Activated CD8-positive, alpha-beta memory T cell treated with anti-CD3 and anti-CD28 coated beads, Interleukin-2, amount 50 U/mL, for 1 hour (primary cell): Measurements from ENCODE around the gene MAP3K3.
"Not testable (repeated sequence)": the region's sequence is repeated elsewhere in the genome, so short reads cannot be mapped to it uniquely, and the experiment has no call there.

ENCODE experiments used
- DNase-seq: peaks from one replicate; pipeline ENCODE4 v3.0.0-alpha.2; 2020; ENCODE audit errors: extremely low read depth

Gene MAP3K3

DNA sequence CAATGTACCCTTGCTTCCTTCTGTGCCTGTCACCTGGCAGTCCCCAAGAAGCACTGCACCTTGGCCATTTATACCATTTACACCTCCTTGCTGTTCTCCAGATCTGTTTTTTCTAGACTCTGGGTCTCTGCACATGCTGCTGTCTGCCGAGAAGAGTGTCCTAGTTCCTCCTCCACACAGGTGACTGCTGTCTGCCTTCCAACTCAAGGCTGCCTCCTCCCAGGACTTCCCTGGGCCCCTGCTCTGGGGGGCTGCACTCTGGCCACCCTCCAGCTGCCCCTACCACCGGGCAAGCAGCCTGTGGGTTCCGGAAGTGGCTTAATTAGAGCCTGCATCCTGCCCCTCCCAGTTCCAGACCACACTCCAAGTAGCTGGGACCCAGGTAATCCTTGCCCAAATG lies 83.4 kb downstream of the MAP3K3 start:
- DNase-seq, result no peak

DNA sequence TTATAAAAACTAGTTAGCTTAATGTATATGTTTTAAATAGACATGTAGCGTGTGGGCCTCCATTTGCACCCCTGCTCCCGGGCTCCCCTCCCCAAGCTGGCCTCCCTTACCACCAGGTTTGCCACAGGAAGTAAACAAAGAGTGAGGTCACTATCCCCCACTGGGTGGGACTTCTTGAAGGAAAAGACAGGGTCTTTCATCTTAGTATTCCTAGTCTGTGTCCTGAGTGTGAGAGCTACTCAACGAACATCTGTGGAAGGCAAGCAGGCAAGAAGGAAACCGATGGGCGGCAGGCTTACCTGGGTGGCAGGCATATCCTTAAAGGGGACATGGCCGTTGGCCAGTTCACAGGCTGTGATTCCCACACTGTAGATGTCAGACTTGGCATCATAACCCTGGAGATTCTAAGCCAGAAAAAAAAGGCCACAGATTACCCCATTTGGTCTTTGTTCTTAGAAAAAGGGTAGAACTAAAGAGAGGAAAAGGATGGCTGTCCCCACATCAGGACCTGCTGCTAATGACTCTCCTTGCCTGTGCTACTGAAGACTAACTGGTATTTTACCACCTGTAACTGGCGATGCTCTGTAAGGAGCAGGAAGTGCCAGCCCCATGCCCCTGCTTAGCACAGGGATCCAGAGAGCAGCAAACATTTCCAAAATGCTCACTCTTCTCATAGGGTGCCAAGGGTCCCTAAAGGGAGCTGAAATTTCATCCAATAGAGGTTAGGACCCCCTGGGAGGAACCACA lies 84.3 kb downstream of the MAP3K3 start:
- no peak for DNase-seq

DNA sequence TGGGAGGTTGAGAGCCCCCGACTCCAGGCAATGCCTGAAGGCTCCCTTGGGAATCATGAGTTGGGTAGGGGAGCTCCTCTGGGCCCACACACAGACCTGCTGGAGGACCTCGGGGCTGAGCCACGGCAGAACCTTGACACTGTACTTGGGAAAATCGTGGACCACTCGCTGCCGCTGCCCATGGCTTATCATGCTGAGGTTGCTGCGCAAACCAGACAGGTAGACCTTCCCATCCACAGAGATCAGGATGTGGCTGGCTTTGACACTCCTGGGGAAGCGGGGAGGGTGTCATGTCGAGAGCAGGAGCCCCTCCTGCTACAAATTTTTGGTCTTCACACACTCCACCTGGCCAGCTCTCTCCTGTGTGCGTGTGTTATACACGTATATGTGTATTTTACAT lies 84.9 kb downstream of the MAP3K3 start:
- no peak for DNase-seq

DNA sequence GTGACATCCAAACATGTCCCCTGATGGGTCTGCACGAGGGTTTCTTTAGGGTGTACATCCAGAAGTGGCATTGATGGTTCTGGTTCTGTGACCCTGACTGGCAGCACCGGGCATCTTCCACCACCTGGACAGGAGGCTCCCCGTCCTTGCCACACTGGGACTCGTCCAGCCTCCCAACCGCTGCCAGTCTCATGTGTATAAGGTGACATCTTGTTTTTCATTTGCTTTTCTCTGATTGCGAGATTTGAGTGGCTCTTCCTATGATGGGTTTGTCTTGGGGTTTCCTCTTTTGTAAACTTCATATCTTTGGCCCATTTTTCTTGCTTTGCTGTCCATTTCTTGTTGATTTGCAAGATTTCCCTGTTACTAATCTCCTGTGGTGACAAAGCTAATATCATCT lies 86.9 kb downstream of the MAP3K3 start:
- no peak for DNase-seq

DNA sequence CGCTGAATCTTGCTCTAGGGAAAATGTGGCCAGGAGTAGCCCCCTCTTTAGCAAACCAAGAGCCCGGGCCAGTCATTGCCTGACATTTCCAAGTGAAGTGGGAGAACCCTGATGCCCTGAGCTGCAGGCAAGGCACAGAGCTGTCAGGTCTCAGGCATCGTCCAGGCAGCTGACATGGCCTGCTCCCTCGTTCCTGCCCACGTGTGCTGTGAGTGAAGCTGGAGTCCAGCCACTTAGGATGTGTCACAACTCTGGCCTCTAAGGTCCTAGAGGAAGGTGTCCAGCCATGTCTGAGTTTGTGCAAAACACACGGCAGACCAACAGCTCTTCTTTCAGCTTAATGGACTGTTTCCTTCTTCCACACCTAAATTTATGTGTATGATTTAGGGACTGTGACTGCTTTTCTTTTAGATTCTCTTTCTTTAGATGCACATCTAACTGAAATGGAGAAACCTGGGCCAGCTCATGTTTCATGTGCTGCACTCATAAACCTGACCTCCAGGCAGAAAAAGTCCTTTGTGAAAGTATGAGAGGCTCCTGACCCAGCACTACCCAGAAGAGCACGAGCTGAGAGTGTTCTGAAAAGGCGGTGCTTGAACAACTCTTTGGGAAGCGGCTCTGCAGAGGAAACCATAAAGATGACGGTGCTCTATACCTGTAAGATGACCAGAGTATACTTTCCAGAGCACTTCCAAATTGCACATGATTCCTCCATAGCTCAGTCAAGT lies 92.5 kb downstream of the MAP3K3 start:
- DNase-seq, result no peak

DNA sequence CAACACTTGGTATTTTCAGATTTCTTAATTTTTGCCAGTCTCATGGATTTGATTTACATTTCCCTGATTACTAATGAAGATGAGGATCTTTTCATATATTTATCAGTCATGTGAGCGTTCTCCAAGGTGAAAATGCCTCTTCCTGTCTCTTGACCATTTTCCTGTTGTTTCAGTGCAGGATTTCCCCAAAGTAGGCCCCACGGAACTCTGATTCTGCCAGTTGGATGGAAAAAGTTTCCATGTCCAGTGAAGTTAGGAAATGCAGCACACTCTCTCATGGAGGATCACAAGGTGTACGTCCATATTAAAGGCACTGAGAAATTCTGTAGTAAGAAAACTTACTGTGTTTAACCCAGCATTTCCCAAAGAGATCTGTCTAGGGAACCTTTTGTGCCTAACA lies 94.2 kb downstream of the MAP3K3 start:
- DNase-seq, result no peak

DNA sequence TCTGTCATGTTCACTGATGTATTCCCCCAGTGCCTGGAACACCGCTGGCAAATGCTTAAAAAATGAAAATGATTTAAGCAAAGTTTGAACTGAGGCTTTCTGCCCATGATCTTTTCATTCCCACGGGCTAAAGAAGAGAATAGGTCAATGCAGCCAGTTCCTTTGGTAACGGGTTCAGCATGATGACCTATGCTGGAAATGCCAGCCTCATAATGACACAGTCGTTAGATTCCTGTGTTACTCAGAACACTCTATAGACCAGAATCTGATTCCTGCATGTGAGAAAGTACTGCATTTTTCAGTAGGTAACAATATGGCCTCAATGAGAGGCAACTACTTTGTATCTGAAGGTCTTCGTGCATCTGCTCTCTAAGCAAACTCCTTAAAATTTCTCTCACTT lies 96.8 kb downstream of the MAP3K3 start:
- DNase-seq, result no peak

DNA sequence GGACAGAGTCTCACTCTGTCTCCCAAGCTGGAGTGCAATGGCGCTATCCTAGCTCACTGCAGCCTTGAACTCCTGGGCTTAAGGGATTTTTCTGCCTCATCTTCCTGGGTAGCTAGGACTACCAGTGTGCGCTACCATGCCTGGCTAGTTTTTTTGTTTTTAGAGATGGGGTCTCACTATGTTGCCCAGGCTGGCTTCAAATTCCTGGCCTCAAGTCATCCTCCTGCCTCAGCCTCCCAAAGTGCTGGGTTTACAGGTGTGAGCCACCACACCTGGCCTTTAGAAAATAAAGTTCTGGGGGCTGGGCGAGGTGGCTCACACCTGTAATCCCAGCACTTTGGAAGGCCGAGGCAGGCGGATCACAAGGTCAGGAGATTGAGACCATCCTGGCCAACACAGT lies 98.0 kb downstream of the MAP3K3 start:
- DNase-seq, result not testable (repeated sequence)

DNA sequence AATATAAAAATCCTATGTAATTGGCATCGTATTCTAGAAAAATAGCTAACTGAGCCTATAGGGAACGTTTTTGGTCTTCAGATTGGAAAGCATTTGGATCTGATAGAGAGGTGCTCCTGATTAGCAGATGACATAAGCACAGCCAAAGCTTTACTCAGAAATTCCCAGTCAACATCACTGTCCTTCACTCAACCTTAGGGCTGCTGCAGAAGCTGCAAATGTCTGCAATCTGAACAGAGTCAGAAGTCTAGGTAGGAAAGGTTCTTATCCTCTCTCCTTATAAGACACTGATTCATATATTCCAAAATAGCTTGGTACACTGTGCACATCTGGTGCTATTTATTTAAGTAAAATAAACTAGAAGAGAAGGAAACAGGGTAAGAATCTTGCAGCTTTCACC lies 100.2 kb downstream of the MAP3K3 start:
- DNase-seq, result no peak

DNA sequence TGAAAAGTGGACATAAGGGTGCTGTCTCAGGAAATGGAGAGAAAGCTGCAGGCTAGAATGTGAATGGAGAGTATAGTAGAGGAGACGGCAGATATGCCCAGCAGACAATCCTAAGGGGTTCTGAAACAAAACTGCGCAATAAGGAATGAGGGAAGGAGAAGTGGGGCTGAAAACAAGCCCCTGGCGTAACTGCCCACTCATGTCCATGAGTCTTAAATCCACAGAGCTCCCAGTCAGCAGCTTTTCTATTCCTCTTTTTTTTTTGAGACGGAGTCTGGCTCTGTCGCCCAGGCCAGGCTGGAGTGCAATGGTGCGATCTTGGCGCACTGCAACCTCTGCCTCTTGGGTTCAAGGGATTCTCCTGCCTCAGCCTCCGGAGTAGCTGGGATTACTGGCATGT lies 113.5 kb downstream of the MAP3K3 start:
- no peak for DNase-seq

DNA sequence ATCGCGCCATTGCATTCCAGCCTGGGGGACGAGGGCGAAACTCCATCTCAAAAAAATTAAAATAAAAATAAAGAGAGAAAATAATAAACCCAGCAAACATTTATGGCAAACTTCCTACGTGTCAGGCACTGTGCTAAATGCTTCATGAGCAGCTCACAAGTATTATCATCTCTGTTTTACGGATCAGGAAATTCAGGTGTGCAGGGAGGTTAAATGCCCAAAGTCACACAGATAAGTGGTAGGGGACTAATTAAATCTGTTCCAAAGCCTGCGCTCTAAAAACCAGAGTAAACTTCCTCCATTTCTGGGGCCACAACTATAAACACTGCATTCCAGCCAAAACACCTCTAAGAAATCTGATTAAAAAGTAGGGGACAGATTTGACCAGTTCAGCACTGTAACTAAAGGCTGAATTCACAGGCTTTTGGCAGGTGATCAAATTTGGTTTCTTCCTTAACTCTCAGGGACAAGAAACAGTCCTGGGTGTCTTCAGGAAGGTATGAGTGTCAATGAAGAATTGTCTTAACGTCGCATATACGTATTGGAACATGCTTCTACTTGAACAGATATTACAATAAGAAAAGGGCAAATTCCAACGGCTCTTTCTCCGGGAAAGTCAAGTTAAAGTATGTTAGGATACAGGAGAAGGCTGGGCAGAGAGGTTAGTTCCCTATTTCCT lies 118.4 kb downstream of the MAP3K3 start:
- DNase-seq, result no peak

DNA sequence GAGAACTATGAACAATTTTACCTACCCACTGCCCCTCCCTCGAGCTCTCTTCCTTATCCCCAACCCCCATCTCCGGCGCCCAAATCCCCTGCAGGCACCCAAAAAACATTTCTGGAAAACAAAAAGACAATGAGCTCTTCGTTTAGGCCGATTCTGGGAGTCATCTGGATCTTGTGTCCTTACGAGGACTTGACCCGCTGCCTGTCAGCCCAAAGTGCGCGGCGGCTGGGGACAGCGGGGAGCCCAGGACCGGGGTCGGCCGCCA lies 118.9 kb downstream of the MAP3K3 start:
- DNase-seq, result no peak

DNA sequence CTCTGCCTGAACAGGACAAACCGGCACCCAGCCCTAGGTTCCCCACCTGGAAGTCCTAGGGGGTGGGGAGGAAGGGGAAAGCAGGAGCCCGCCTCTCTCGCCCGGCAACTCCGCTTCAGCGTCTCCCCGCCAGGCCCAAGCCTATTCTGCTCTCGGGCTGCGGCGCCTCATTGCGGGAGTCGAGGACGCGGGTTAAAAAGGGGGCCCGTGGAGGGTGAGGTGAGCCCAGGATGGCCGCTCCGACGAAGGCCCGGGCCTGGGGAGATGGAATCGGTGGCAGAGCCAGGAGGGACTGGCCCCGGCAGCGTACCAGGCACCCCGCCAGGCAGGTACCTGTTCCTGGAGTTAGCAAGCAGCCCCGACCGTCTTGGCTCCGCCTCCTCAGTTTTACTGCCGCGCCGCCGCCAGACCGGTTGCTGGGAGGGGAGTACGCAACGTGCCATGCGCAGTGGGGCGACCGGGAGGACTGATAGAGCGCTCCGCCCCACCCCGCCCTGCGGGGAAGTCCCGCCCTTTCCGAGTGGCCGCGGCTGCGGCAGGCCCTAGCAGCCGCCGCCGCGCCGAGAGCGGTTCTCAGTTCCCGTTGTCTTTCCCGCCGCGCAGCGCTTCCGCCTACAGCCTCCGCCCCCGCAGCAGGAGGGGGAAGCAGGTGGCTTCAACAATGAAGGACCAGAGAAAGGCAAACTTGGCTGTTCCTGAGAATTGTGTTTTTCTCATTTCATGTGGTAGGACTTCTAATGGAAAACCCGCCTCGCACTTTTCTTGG lies 119.4 kb downstream of the MAP3K3 start, which contains the start of gene STRADA:
Gene STRADA (minus strand): TSS at position 392 of the 766 bp plus-strand sequence. CDS start 13,430 bp downstream, outside the sequence.
- DNase-seq, result peak; percentile 97
